Prostate gland (tissue), 2 donors: Measurements from ENCODE around the gene CCND2.

Experiments
- CTCF ChIP-seq, 4 experiments: fragments of 200-600 bp in 2 of 4; fragments of 450-650 bp in 2 of 4; sonication (generic) in 2 of 4; IDR thresholded peaks; 1 replicate in 3 of 4; 2 replicates in 1 of 4; pipeline ENCODE4 v1.5.1; 2016 to 2019; ENCODE audit warnings: antibody characterized with exemption in 4 of 4, mild to moderate bottlenecking in 2 of 4, moderate library complexity in 2 of 4
- POLR2A ChIP-seq: fragments of 450-650 bp; IDR thresholded peaks from one replicate; pipeline ENCODE4 v1.6.1; 2016; ENCODE audit warnings: antibody characterized with exemption, mild to moderate bottlenecking

GRCh38 chr12:4277205-4277543 lies 3.6 kb downstream of the CCND2 start:
- TF ChIP-seq POLR2A, result no peak
- peak in 1 of 4 experiments; percentile 8 for TF ChIP-seq CTCF (IDR thresholded peaks at IDR 0.05)
